Measurements from ENCODE around the gene OLA1. TPM values are rescaled to one million over a fixed set of nuclear protein-coding genes. Genes with fewer than 3 reads are reported as not detected.

Gene OLA1
- total RNA-seq, 2 donors from 2014 or later = 43.8 to 56.7 TPM

- Histone ChIP-seq H3K36me3 (no peaks in the 10 kb centered on the region), H3K9me3 (no peaks in the 10 kb centered on the region), H3K27me3 (no peaks in the 10 kb centered on the region), H3K4me3 (no peak overlapping the region), H3K4me1 (no peaks in the 10 kb centered on the region), H3K27ac (no peak overlapping the region)
- no peak for DNase-seq (ENCODE audit: low spot score)
- TF ChIP-seq CTCF (IDR thresholded peaks at IDR 0.05) = no peak
These were observed 18.0 kb upstream of the OLA1 start for GRCh38 chr2:174266288-174266687.

GRCh38 chr2:174263997-174264396 lies 15.7 kb upstream of the OLA1 start:
- no peak for DNase-seq (ENCODE audit: low spot score)
- H3K4me1 ChIP-seq = no peaks in the 10 kb centered on the region
- no peaks in the 10 kb centered on the region for H3K27me3 ChIP-seq
- no peaks in the 10 kb centered on the region for H3K9me3 ChIP-seq
- no peaks in the 10 kb centered on the region for H3K36me3 ChIP-seq
- no peak overlapping the region for H3K27ac ChIP-seq
- no peak overlapping the region for H3K4me3 ChIP-seq
- TF ChIP-seq CTCF (IDR thresholded peaks at IDR 0.05) = no peak

GRCh38 chr2:174259981-174260380 lies 11.6 kb upstream of the OLA1 start:
- H3K9me3 ChIP-seq = no peaks in the 10 kb centered on the region
- TF ChIP-seq CTCF (IDR thresholded peaks at IDR 0.05) = no peak
- no peak for DNase-seq (ENCODE audit: low spot score)
- no peak overlapping the region for H3K27ac ChIP-seq
- no peaks in the 10 kb centered on the region for H3K36me3 ChIP-seq
- H3K4me3 ChIP-seq = no peak overlapping the region
- no peaks in the 10 kb centered on the region for H3K27me3 ChIP-seq
- no peaks in the 10 kb centered on the region for H3K4me1 ChIP-seq

GRCh38 chr2:174254267-174254666 lies 5.9 kb upstream of the OLA1 start:
- Histone ChIP-seq H3K9me3 (no peaks in the 10 kb centered on the region), H3K27ac (no peak overlapping the region), H3K27me3 (no peaks in the 10 kb centered on the region), H3K4me1 (no peaks in the 10 kb centered on the region), H3K36me3 (no peaks in the 10 kb centered on the region), H3K4me3 (no peak overlapping the region)
- TF ChIP-seq CTCF (IDR thresholded peaks at IDR 0.05) = no peak
- DNase-seq (ENCODE audit: low spot score) = no peak

GRCh38 chr2:174248998-174249592 lies 763 bp upstream of the OLA1 start:
- Histone ChIP-seq H3K9me3 (no peaks in the 10 kb centered on the region), H3K4me3 (peak overlapping the region; percentile 77 to 84), H3K4me1 (peaks cover 0 to 14% of the 10 kb centered on the region in 2 donors), H3K27ac (peak overlapping the region; percentile 84 to 88), H3K27me3 (no peaks in the 10 kb centered on the region), H3K36me3 (peaks cover 6% of the 10 kb centered on the region)
- DNase-seq (ENCODE audit: low spot score) = no peak
- TF ChIP-seq CTCF (IDR thresholded peaks at IDR 0.05) = no peak

All from right atrium auricular region (tissue), 2 donors.